Hepatocyte (in vitro differentiated cells): Measurements from ENCODE around the gene TMEM121. TPM values are rescaled to one million over a fixed set of nuclear protein-coding genes. Genes with fewer than 3 reads are reported as not detected.

Source experiments
- DNase-seq: peaks from one replicate; pipeline ENCODE4 v3.0.0-alpha.2; 2016; ENCODE audit warnings: low spot score
- H2AFZ ChIP-seq: fragments of 200-600 bp; sonication (generic); 2 replicates; pipeline ENCODE4 v1.6.0; 2016; ENCODE audit warnings: antibody characterized with exemption, mild to moderate bottlenecking
- H3K27ac ChIP-seq: fragments of 200-600 bp; sonication (generic); 2 replicates; pipeline ENCODE4 v1.5.1; 2016; ENCODE audit warnings: mild to moderate bottlenecking
- H3K27me3 ChIP-seq: fragments of 200-600 bp; sonication (generic); 2 replicates; pipeline ENCODE4 v1.6.1; 2016
- H3K36me3 ChIP-seq: fragments of 200-600 bp; sonication (generic); replicated peaks from 2 replicates; pipeline ENCODE4 v1.5.1; 2016; ENCODE audit warnings: low read depth; ENCODE audit not compliant: insufficient read depth
- H3K4me1 ChIP-seq: fragments of 200-600 bp; sonication (generic); 2 replicates; pipeline ENCODE4 v1.5.1; 2016; ENCODE audit warnings: mild to moderate bottlenecking, moderate library complexity; ENCODE audit not compliant: insufficient read depth
- H3K4me2 ChIP-seq: fragments of 200-600 bp; sonication (generic); 2 replicates; pipeline ENCODE4 v1.6.0; 2016
- H3K4me3 ChIP-seq: fragments of 200-600 bp; sonication (generic); 2 replicates; pipeline ENCODE4 v1.5.1; 2016; ENCODE audit warnings: mild to moderate bottlenecking
- H3K79me2 ChIP-seq: fragments of 200-600 bp; sonication (generic); 2 replicates; pipeline ENCODE4 v1.6.0; 2017; ENCODE audit warnings: mild to moderate bottlenecking
- H3K9me2 ChIP-seq: fragments of 200-600 bp; sonication (generic); replicated peaks from 2 replicates; pipeline ENCODE4 v1.6.0; 2017; ENCODE audit warnings: mild to moderate bottlenecking; ENCODE audit not compliant: insufficient read depth
- H3K9me3 ChIP-seq: fragments of 200-600 bp; sonication (generic); 2 replicates; pipeline ENCODE4 v1.5.1; 2016; ENCODE audit warnings: low read depth, mild to moderate bottlenecking
- H4K20me1 ChIP-seq: fragments of 200-600 bp; sonication (generic); 2 replicates; pipeline ENCODE4 v1.6.0; 2016; ENCODE audit warnings: mild to moderate bottlenecking; ENCODE audit not compliant: insufficient read depth, poor library complexity, severe bottlenecking
- CTCF ChIP-seq: fragments of 200-600 bp; sonication (generic); IDR thresholded peaks from 2 replicates; pipeline ENCODE4 v1.5.1; 2016; ENCODE audit warnings: antibody characterized with exemption, mild to moderate bottlenecking; ENCODE audit not compliant: poor library complexity
- EZH2 ChIP-seq: fragments of 200-600 bp; sonication (generic); IDR thresholded peaks from 2 replicates; pipeline ENCODE4 v1.6.1; 2016; ENCODE audit warnings: antibody characterized with exemption, mild to moderate bottlenecking, borderline replicate concordance
- EZH2phosphoT487 ChIP-seq: fragments of 200-600 bp; sonication (generic); IDR thresholded peaks from one replicate; pipeline ENCODE4 v1.6.1; 2018; ENCODE audit warnings: antibody characterized with exemption, mild to moderate bottlenecking, low read depth, moderate library complexity; ENCODE audit not compliant: unreplicated experiment, severe bottlenecking
- WGBS: methylation state at CpG from one replicate; pipeline ENCODE4 v1.1.6; 2016; ENCODE audit warnings: low lambda C conversion rate; ENCODE audit errors: missing lambda C conversion rate; 5-methylcytosine and 5-hydroxymethylcytosine counted together
- polyA plus RNA-seq: library from polyadenylated mRNA; unstranded; fragments of >200 nt; fragmentation: Nextera tagmentation; extraction: Ambion mirVana; gene quantifications from 2 replicates; pipeline ENCODE4 v1.2.1, GENCODE V29; 2016
- total RNA-seq: library from RNA; depleted of rRNA; stranded (reverse); fragments of >200 nt; gene quantifications from 2 replicates; pipeline ENCODE4 v1.2.3, GENCODE V29; 2014

TMEM121 gene
- total and polyA plus RNA-seq, 2 experiments from 2014 or later: 3.0 to 5.8 TPM

- Histone ChIP-seq H3K4me3 (no peak overlapping the region), H3K27me3 (no peaks in the 10 kb centered on the region), H3K4me1 (no peaks in the 10 kb centered on the region), H4K20me1 (no peaks in the 10 kb centered on the region), H3K79me2 (no peaks in the 10 kb centered on the region), H3K27ac (no peak overlapping the region), H3K9me2 (no peaks in the 10 kb centered on the region), H3K4me2 (no peak overlapping the region), H3K36me3 (no peaks in the 10 kb centered on the region), H3K9me3 (no peaks in the 10 kb centered on the region), H2AFZ (no peak overlapping the region)
- DNase-seq: no peak
- no peak for TF ChIP-seq EZH2
- TF ChIP-seq CTCF: no peak
- no peak for TF ChIP-seq EZH2phosphoT487
- 84% methylated on average over 16 of the region's 16 CpGs for WGBS
Measured at GRCh38 chr14:105508069-105508468, 18.3 kb upstream of the TMEM121 start.

GRCh38 chr14:105508601-105509000 is 17.8 kb upstream of the TMEM121 start:
- H3K4me1 ChIP-seq: no peaks in the 10 kb centered on the region
- no peak overlapping the region for H2AFZ ChIP-seq
- no peaks in the 10 kb centered on the region for H3K27me3 ChIP-seq
- H3K9me2 ChIP-seq: no peaks in the 10 kb centered on the region
- no peak for DNase-seq
- no peak overlapping the region for H3K27ac ChIP-seq
- 82% methylated on average over 12 of the region's 12 CpGs for WGBS
- no peaks in the 10 kb centered on the region for H4K20me1 ChIP-seq
- H3K9me3 ChIP-seq: no peaks in the 10 kb centered on the region
- TF ChIP-seq CTCF: no peak
- no peak for TF ChIP-seq EZH2
- no peak for TF ChIP-seq EZH2phosphoT487
- no peaks in the 10 kb centered on the region for H3K79me2 ChIP-seq
- no peak overlapping the region for H3K4me3 ChIP-seq
- no peak overlapping the region for H3K4me2 ChIP-seq
- H3K36me3 ChIP-seq: no peaks in the 10 kb centered on the region

GRCh38 chr14:105517096-105517495 is 9.3 kb upstream of the TMEM121 start:
- Histone ChIP-seq H2AFZ (no peak overlapping the region), H3K9me2 (no peaks in the 10 kb centered on the region), H3K27me3 (no peaks in the 10 kb centered on the region), H3K4me1 (no peaks in the 10 kb centered on the region), H3K79me2 (no peaks in the 10 kb centered on the region), H3K36me3 (no peaks in the 10 kb centered on the region), H3K4me3 (no peak overlapping the region), H4K20me1 (no peaks in the 10 kb centered on the region), H3K9me3 (no peaks in the 10 kb centered on the region), H3K4me2 (no peak overlapping the region), H3K27ac (no peak overlapping the region)
- TF ChIP-seq EZH2 (no peak), CTCF (no peak), EZH2phosphoT487 (no peak)
- 64% methylated on average over 5 of the region's 5 CpGs for WGBS
- no peak for DNase-seq
